CD1c-positive myeloid dendritic cell (primary cell): ENCODE measurements around the gene RO60.
"Not testable (repeated sequence)": the region's sequence is repeated elsewhere in the genome, so short reads cannot be mapped to it uniquely, and the experiment has no call there.

Experiments
- DNase-seq: peaks from one replicate; pipeline ENCODE4 v3.0.0-alpha.2; 2016; ENCODE audit errors: extremely low spot score

Gene RO60

GRCh38 chr1:193059282-193060114 is at the start of gene RO60, which contains the start of gene UCHL5:
Gene RO60 (plus strand): TSS chr1:193059612. CDS start chr1:193069055, 9,443 bp downstream.
Gene UCHL5 (minus strand): TSS chr1:193059360. CDS start chr1:193059260, 100 bp downstream.
- peak; percentile 98 for DNase-seq

- DNase-seq, result no peak
These were observed 48.0 kb upstream of the RO60 start for GRCh38 chr1:193011406-193011805.

GRCh38 chr1:193013005-193013404 is 46.4 kb upstream of the RO60 start:
- peak; percentile 32 for DNase-seq

- no peak for DNase-seq
These were observed 45.7 kb upstream of the RO60 start for GRCh38 chr1:193013707-193014106.

GRCh38 chr1:193014400-193014799 is 45.0 kb upstream of the RO60 start:
- DNase-seq, result no peak

- no peak for DNase-seq
These were observed 42.6 kb upstream of the RO60 start for GRCh38 chr1:193016788-193017187.

GRCh38 chr1:193019442-193020026 is 39.9 kb upstream of the RO60 start:
- peak; percentile 80 for DNase-seq

GRCh38 chr1:193025218-193025617 is 34.2 kb upstream of the RO60 start:
- no peak for DNase-seq

GRCh38 chr1:193030280-193030679 is 29.1 kb upstream of the RO60 start:
- DNase-seq, result no peak

- DNase-seq, result peak; percentile 9
These were observed 28.0 kb upstream of the RO60 start for GRCh38 chr1:193031431-193031830.

GRCh38 chr1:193032643-193033427 is 26.6 kb upstream of the RO60 start:
- not testable (repeated sequence) for DNase-seq

- no peak for DNase-seq
These were observed 25.8 kb upstream of the RO60 start for GRCh38 chr1:193033610-193034009.

- no peak for DNase-seq
These were observed 22.9 kb upstream of the RO60 start for GRCh38 chr1:193036337-193037047.

GRCh38 chr1:193040011-193040410 is 19.4 kb upstream of the RO60 start:
- DNase-seq, result no peak

GRCh38 chr1:193042766-193043691 is 16.4 kb upstream of the RO60 start:
- no peak for DNase-seq

- DNase-seq, result not testable (repeated sequence)
These were observed 10.5 kb upstream of the RO60 start for GRCh38 chr1:193048913-193049312.

GRCh38 chr1:193054169-193054675 is 5.2 kb upstream of the RO60 start:
- no peak for DNase-seq

GRCh38 chr1:193058529-193059281 is 707 bp upstream of the RO60 start:
- DNase-seq, result peak; percentile 92

- no peak for DNase-seq
These were observed 647 bp downstream of the RO60 start for GRCh38 chr1:193060115-193060403.

- no peak for DNase-seq
These were observed 994 bp downstream of the RO60 start for GRCh38 chr1:193060406-193060805.
